DND-41 (cell line): ENCODE measurements around the gene TAP1.

ENCODE experiments used
- ATAC-seq: fragments of 200-7000 bp; cut with Tn5 transposase; 3 replicates; pipeline ENCODE4 v1.9.1; 2021; ENCODE audit warnings: low read depth; ENCODE audit not compliant: insufficient read depth
- DNase-seq: peaks from one replicate; pipeline ENCODE4 v3.0.0-alpha.2; 2020
- H2AFZ ChIP-seq: 2 replicates; pipeline ENCODE4 v1.6.0; 2012; ENCODE audit warnings: low read depth, low read length
- H3K27ac ChIP-seq: 2 replicates; pipeline ENCODE4 v1.5.1; 2012; ENCODE audit warnings: low read length, inconsistent platforms
- H3K27me3 ChIP-seq: fragments of 200-600 bp; sonication (generic); 2 replicates; pipeline ENCODE4 v1.6.0; 2012; ENCODE audit warnings: low read length, mild to moderate bottlenecking, inconsistent platforms; ENCODE audit not compliant: insufficient read depth, poor library complexity
- H3K36me3 ChIP-seq: 2 replicates; pipeline ENCODE4 v1.5.1; 2012; ENCODE audit warnings: low read length, inconsistent platforms; ENCODE audit not compliant: insufficient read depth
- H3K4me1 ChIP-seq: 2 replicates; pipeline ENCODE4 v1.5.1; 2012; ENCODE audit warnings: mild to moderate bottlenecking, low read length; ENCODE audit not compliant: insufficient read depth
- H3K4me2 ChIP-seq: 2 replicates; pipeline ENCODE4 v1.6.0; 2012; ENCODE audit warnings: mild to moderate bottlenecking, moderate library complexity, low read length, inconsistent platforms; ENCODE audit not compliant: insufficient read depth
- H3K4me3 ChIP-seq, 2 experiments: fragments of 200-600 bp in 1 of 2; shearing (Covaris generic) in 1 of 2; 2 replicates each; pipeline ENCODE4 v1.5.1; 2012 to 2016; ENCODE audit warnings: inconsistent platforms in 2 of 2, low read length in 2 of 2, mild to moderate bottlenecking in 2 of 2, low read depth in 1 of 2, moderate library complexity in 1 of 2
- H3K79me2 ChIP-seq: 2 replicates; pipeline ENCODE4 v1.6.0; 2012; ENCODE audit warnings: low read length, inconsistent platforms; ENCODE audit not compliant: insufficient read depth
- H3K9ac ChIP-seq: 2 replicates; pipeline ENCODE4 v1.6.0; 2012; ENCODE audit warnings: low read depth, mild to moderate bottlenecking, inconsistent platforms, low read length, moderate library complexity
- H3K9me3 ChIP-seq: 2 replicates; pipeline ENCODE4 v1.5.1; 2012; ENCODE audit warnings: low read length, moderate library complexity, mild to moderate bottlenecking, inconsistent platforms; ENCODE audit not compliant: insufficient read depth, severe bottlenecking
- H4K20me1 ChIP-seq: 2 replicates; pipeline ENCODE4 v1.6.0; 2012; ENCODE audit warnings: low read length; ENCODE audit not compliant: insufficient read depth
- CTCF ChIP-seq: IDR thresholded peaks from 2 replicates; pipeline ENCODE4 v1.5.1; 2012; ENCODE audit warnings: borderline replicate concordance, low read length, moderate library complexity, mild to moderate bottlenecking; ENCODE audit not compliant: poor library complexity, severe bottlenecking; ENCODE audit errors: extremely low read depth
- EZH2 ChIP-seq: IDR thresholded peaks from 3 replicates; pipeline ENCODE4 v1.6.1; 2012; ENCODE audit warnings: borderline replicate concordance, low read depth, mild to moderate bottlenecking, moderate library complexity, low read length, inconsistent platforms; ENCODE audit not compliant: severe bottlenecking

TAP1 gene

DNA sequence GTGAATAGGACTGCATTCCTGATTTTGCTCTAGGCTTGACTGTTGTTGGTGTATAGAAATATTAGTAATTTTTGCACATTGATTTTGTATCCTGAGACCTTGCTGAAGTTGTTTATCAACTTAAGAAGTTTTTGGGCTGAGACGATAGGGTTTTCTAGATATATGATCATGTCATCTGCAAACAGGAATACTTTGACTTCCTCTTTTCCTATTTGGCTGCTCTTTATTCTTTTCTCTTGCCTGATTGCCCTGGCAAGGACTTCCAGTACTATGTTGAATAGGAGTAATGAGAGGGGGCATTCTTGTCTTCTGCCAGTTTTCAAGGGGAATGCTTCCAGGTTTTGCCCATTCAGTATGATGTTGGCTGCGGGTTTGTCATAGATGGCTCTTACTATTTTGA is 50.1 kb downstream of the TAP1 start:
- H3K27ac ChIP-seq = no peak overlapping the region
- no peak overlapping the region for H3K4me3 ChIP-seq
- no peak overlapping the region for H3K4me2 ChIP-seq
- H3K9me3 ChIP-seq = no peaks in the 10 kb centered on the region
- no peak for ATAC-seq
- H3K36me3 ChIP-seq = no peaks in the 10 kb centered on the region
- peaks cover 21% of the 10 kb centered on the region for H3K27me3 ChIP-seq
- H3K9ac ChIP-seq = no peak overlapping the region
- no peaks in the 10 kb centered on the region for H3K79me2 ChIP-seq
- DNase-seq = no peak
- TF ChIP-seq CTCF (no peak), EZH2 (no peak)
- no peak overlapping the region for H2AFZ ChIP-seq
- H3K4me1 ChIP-seq = 0 out of 2 replicates have a peak, but pooled peaks cover 3% of the 10 kb centered on the region
- H4K20me1 ChIP-seq = no peaks in the 10 kb centered on the region

DNA sequence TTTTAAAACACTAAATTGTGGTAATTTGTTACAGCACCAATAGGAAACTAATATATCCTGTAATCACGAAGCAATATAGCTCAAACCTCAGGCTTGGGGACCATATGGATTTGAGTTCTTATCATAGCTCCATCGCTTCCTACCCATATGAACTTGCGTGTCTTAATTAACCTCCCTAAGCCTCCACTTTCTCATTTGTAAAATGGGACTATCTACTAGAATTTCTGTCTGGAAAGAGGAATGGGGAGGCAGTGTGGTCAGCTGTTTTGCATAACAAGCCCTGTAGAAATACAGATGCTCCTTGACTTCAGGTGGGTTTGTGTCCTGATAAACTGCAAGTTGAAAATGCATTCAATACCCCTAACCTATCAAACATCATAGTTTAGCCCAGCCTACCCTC is 53.8 kb downstream of the TAP1 start:
- Histone ChIP-seq H3K4me2 (no peak overlapping the region), H3K4me1 (peaks cover 5% of the 10 kb centered on the region), H3K4me3 (no peak overlapping the region), H3K27me3 (peaks cover 22% of the 10 kb centered on the region), H3K36me3 (no peaks in the 10 kb centered on the region), H3K27ac (no peak overlapping the region), H2AFZ (no peak overlapping the region), H3K9ac (no peak overlapping the region), H3K79me2 (no peaks in the 10 kb centered on the region), H3K9me3 (no peaks in the 10 kb centered on the region), H4K20me1 (no peaks in the 10 kb centered on the region)
- TF ChIP-seq CTCF (no peak), EZH2 (no peak)
- DNase-seq (no peak), ATAC-seq (no peak)

GRCh38 chr6:32799168-32799567 is 54.3 kb downstream of the TAP1 start:
- no peak for DNase-seq
- Histone ChIP-seq H4K20me1 (no peaks in the 10 kb centered on the region), H3K79me2 (no peaks in the 10 kb centered on the region), H3K4me1 (peaks cover 5% of the 10 kb centered on the region), H3K4me3 (no peak overlapping the region), H3K27ac (no peak overlapping the region), H3K4me2 (no peak overlapping the region), H3K27me3 (peaks cover 24% of the 10 kb centered on the region), H3K9me3 (no peaks in the 10 kb centered on the region), H3K9ac (no peak overlapping the region), H2AFZ (no peak overlapping the region), H3K36me3 (no peaks in the 10 kb centered on the region)
- no peak for ATAC-seq
- TF ChIP-seq EZH2 (no peak), CTCF (no peak)
